ENCODE measurements around the gene CELF4. TPM values are rescaled to one million over a fixed set of nuclear protein-coding genes. Genes with fewer than 3 reads are reported as not detected.

The CELF4 gene
- total RNA-seq, 6 donors from 2014 or later, result 0.15 to 1.4 (median 0.81) TPM; not detected in 1

DNA sequence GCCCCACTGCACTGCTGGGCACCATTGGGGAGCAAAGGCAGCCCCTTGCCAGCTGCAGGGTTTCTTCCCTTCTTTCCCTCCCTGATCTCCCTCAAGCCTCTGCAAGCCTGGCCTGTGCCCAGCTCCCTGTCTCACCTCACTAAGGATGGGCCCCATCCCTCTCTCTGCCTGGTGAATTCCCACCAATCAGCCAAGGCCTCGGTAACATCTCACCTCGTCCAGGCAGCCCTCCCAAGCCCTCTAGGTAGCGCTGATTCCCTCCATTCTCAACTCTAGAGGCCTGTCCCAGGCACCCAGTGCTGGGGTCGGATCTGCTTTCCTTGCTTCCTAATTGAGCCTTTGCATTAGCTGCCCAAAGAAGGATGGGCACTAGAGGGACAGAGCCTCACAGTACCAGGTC, 63.0 kb downstream of the CELF4 start:
- Histone ChIP-seq H3K27me3 (no peaks in the 10 kb centered on the region), H3K36me3 (no peaks in the 10 kb centered on the region), H3K4me1 (no peaks in the 10 kb centered on the region), H3K4me3 (no peak overlapping the region), H3K9me3 (no peaks in the 10 kb centered on the region), H3K27ac (no peak overlapping the region)
- 66 to 82% methylated on average over 4 of the region's 4 CpGs for WGBS, 2 donors
- DNase-seq, result no peak
- TF ChIP-seq POLR2A (IDR thresholded peaks at IDR 0.05), result no peak
- TF ChIP-seq POLR2AphosphoS5 (IDR thresholded peaks at IDR 0.05), result no peak
- TF ChIP-seq EP300 (IDR thresholded peaks at IDR 0.05), result no peak
- TF ChIP-seq CTCF (IDR thresholded peaks at IDR 0.05), result no peak
- no peak for ATAC-seq (ENCODE audit: low FRiP score in 2 of 2)

DNA sequence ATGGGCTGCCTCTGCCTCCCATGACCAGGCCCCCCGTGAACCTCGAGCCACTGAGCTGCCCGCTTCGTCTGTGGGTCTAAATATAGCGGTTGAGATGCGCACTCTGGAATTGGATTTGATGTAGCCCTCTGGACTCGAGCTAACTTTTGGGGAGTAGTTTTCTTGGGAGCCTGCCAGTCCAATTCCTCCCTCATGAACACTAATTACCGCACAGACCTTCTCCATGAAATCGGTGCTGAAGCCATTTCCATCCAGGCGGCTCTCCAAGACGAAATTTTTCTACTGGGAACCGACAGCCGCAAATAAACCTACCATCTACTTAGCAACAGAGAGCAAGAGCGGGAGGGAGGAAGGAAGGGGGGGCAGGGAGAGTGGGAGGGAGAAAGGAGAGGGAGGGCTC, 63.6 kb downstream of the CELF4 start:
- H3K36me3 ChIP-seq, result no peaks in the 10 kb centered on the region
- ATAC-seq (ENCODE audit: low FRiP score in 2 of 2) (no peak), DNase-seq (no peak)
- H3K27me3 ChIP-seq, result no peaks in the 10 kb centered on the region
- H3K9me3 ChIP-seq, result no peaks in the 10 kb centered on the region
- H3K4me1 ChIP-seq, result no peaks in the 10 kb centered on the region
- WGBS, 2 donors, result 76 to 81% methylated on average over 14 of the region's 14 CpGs
- TF ChIP-seq EP300 (IDR thresholded peaks at IDR 0.05), result no peak
- no peak for TF ChIP-seq POLR2AphosphoS5 (IDR thresholded peaks at IDR 0.05)
- TF ChIP-seq POLR2A (IDR thresholded peaks at IDR 0.05), result no peak
- TF ChIP-seq CTCF (IDR thresholded peaks at IDR 0.05), result no peak
- no peak overlapping the region for H3K27ac ChIP-seq
- H3K4me3 ChIP-seq, result no peak overlapping the region

- no peaks in the 10 kb centered on the region for H3K9me3 ChIP-seq
- H3K36me3 ChIP-seq, result no peaks in the 10 kb centered on the region
- H3K27me3 ChIP-seq, result no peaks in the 10 kb centered on the region
- no peak overlapping the region for H3K27ac ChIP-seq
- ATAC-seq (ENCODE audit: low FRiP score in 2 of 2) (no peak), DNase-seq (no peak)
- H3K4me1 ChIP-seq, result no peaks in the 10 kb centered on the region
- H3K4me3 ChIP-seq, result no peak overlapping the region
- no peak for TF ChIP-seq POLR2A (IDR thresholded peaks at IDR 0.05)
- TF ChIP-seq EP300 (IDR thresholded peaks at IDR 0.05), result no peak
- TF ChIP-seq CTCF (IDR thresholded peaks at IDR 0.05), result no peak
- TF ChIP-seq POLR2AphosphoS5 (IDR thresholded peaks at IDR 0.05), result no peak
- whole genome bisulfite sequencing, 2 donors, result 75 to 77% methylated on average over 4 of the region's 4 CpGs
These were observed 64.5 kb downstream of the CELF4 start for GRCh38 chr18:37501136-37501535.

DNA sequence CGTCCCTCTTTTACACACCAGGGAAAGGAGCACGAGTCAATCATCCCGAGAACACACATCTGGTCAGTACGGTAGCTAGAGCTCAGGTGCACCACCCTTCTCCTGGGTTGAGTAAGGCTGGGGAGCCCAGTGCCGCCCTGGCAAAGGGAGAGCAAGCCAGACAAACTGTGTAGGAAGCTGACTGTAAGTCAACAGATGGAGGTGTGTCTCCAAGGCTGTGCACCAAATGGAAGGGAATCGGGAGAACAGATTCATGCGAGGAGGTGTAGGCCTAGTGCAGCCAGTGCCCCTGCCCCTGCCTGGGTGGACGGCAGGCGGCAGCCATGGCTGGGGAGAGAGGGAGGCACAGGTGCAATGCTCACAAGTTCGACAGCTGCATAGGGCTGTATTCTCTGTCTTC, 65.7 kb downstream of the CELF4 start:
- Histone ChIP-seq H3K27me3 (no peaks in the 10 kb centered on the region), H3K36me3 (no peaks in the 10 kb centered on the region), H3K4me3 (no peak overlapping the region), H3K4me1 (no peaks in the 10 kb centered on the region), H3K9me3 (no peaks in the 10 kb centered on the region), H3K27ac (no peak overlapping the region)
- DNase-seq (no peak), ATAC-seq (ENCODE audit: low FRiP score in 2 of 2) (no peak)
- TF ChIP-seq POLR2A (IDR thresholded peaks at IDR 0.05) (no peak), CTCF (IDR thresholded peaks at IDR 0.05) (no peak), EP300 (IDR thresholded peaks at IDR 0.05) (no peak), POLR2AphosphoS5 (IDR thresholded peaks at IDR 0.05) (no peak)
- WGBS, 2 donors, result 92 to 93% methylated on average over 10 of the region's 10 CpGs

GRCh38 chr18:37499044-37499443, 66.6 kb downstream of the CELF4 start:
- no peaks in the 10 kb centered on the region for H3K27me3 ChIP-seq
- no peaks in the 10 kb centered on the region for H3K36me3 ChIP-seq
- H3K4me3 ChIP-seq, result no peak overlapping the region
- no peak for TF ChIP-seq CTCF (IDR thresholded peaks at IDR 0.05)
- TF ChIP-seq POLR2AphosphoS5 (IDR thresholded peaks at IDR 0.05), result no peak
- no peak for TF ChIP-seq POLR2A (IDR thresholded peaks at IDR 0.05)
- no peak for TF ChIP-seq EP300 (IDR thresholded peaks at IDR 0.05)
- no peaks in the 10 kb centered on the region for H3K4me1 ChIP-seq
- H3K9me3 ChIP-seq, result no peaks in the 10 kb centered on the region
- no peak for ATAC-seq (ENCODE audit: low FRiP score in 2 of 2)
- DNase-seq, result no peak
- WGBS, 2 donors, result 53 to 68% methylated on average over 4 of the region's 4 CpGs
- H3K27ac ChIP-seq, result no peak overlapping the region

Data from upper lobe of left lung (tissue), 6 donors.